OCI-LY3 (cell line): ENCODE data around the gene NENF.

Source experiments
- H2AFZ ChIP-seq: fragments of 200-600, 300-600 bp; shearing (Covaris generic); 2 replicates; pipeline ENCODE4 v1.6.0; 2014; ENCODE audit warnings: antibody characterized with exemption, low read depth, low read length
- H3K27ac ChIP-seq: fragments of 200-600, 300-600 bp; sonication (generic); 2 replicates; pipeline ENCODE4 v1.5.1; 2014; ENCODE audit warnings: mild to moderate bottlenecking, low read length, moderate library complexity, mixed read lengths
- H3K27me3 ChIP-seq: fragments of 200-600, 300-600 bp; sonication (generic); 2 replicates; pipeline ENCODE4 v1.6.1; 2014; ENCODE audit warnings: low read depth, low read length, mixed read lengths
- H3K36me3 ChIP-seq: fragments of 200-600, 300-600 bp; sonication (generic); replicated peaks from 2 replicates; pipeline ENCODE3; 2014; ENCODE audit warnings: low read depth, low read length, mixed read lengths
- H3K4me1 ChIP-seq: fragments of 300-600, 200-600 bp; sonication (generic); 2 replicates; pipeline ENCODE4 v1.6.1; 2014; ENCODE audit warnings: low read length, mixed read lengths
- H3K4me2 ChIP-seq: fragments of 200-600, 300-600 bp; sonication (generic); 2 replicates; pipeline ENCODE4 v1.6.1; 2014; ENCODE audit warnings: low read length, mixed read lengths
- H3K4me3 ChIP-seq: fragments of 300-600, 200-600 bp; sonication (generic); 2 replicates; pipeline ENCODE4 v1.5.1; 2014; ENCODE audit warnings: antibody characterized with exemption, mild to moderate bottlenecking, low read length, moderate library complexity
- H3K79me2 ChIP-seq: fragments of 300-600, 200-600 bp; shearing (Covaris generic); 2 replicates; pipeline ENCODE4 v1.6.1; 2014; ENCODE audit warnings: mild to moderate bottlenecking, low read length, mixed read lengths
- H3K9ac ChIP-seq: fragments of 300-600, 200-600 bp; shearing (Covaris generic); 2 replicates; pipeline ENCODE4 v1.6.0; 2014; ENCODE audit warnings: mild to moderate bottlenecking, low read length, moderate library complexity
- H3K9me3 ChIP-seq: fragments of 200-600, 300-600 bp; shearing (Covaris generic); 2 replicates; pipeline ENCODE4 v1.6.1; 2014; ENCODE audit warnings: low read length, mixed read lengths; ENCODE audit not compliant: insufficient read depth
- H4K20me1 ChIP-seq: fragments of 200-600, 300-600 bp; sonication (generic); 2 replicates; pipeline ENCODE4 v1.6.1; 2016; ENCODE audit warnings: low read length, mixed read lengths; ENCODE audit not compliant: insufficient read depth
- EZH2phosphoT487 ChIP-seq: fragments of 200-600 bp; shearing (Covaris generic); IDR thresholded peaks from 2 replicates; pipeline ENCODE4 v1.6.1; 2018; ENCODE audit warnings: antibody characterized with exemption, mixed run types, low read depth
- TF ChIP-seq, protein P1 (sequence below): fragments of 200-600, 300-600 bp; sonication (generic); IDR thresholded peaks from 2 replicates; pipeline ENCODE4 v1.5.1; 2014; ENCODE audit warnings: antibody characterized with exemption, low read length, low read depth

The NENF gene

DNA sequence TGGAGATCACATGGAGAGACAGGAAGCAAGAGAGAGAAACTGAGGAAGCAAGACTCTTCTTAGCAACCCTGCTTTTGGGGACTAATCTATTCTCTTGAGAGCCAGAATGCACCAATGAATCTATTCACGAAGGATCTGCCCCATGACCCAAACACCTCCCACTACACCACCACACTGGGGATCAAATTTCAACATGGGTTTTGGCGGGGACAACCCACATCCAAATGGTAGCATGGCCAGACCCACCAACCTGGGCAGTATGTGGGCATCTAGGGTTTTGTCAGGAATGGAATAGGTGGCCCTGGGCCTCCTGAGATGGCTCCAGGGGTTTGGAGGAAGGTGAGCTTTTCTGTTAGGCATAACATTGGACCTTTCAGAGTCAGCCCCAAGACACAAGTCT, 33.7 kb downstream of the NENF start:
- no peaks in the 10 kb centered on the region for H3K36me3 ChIP-seq
- peaks cover 16% of the 10 kb centered on the region for H3K4me1 ChIP-seq
- TF ChIP-seq EZH2phosphoT487 = no peak
- TF ChIP-seq, protein P1, sequence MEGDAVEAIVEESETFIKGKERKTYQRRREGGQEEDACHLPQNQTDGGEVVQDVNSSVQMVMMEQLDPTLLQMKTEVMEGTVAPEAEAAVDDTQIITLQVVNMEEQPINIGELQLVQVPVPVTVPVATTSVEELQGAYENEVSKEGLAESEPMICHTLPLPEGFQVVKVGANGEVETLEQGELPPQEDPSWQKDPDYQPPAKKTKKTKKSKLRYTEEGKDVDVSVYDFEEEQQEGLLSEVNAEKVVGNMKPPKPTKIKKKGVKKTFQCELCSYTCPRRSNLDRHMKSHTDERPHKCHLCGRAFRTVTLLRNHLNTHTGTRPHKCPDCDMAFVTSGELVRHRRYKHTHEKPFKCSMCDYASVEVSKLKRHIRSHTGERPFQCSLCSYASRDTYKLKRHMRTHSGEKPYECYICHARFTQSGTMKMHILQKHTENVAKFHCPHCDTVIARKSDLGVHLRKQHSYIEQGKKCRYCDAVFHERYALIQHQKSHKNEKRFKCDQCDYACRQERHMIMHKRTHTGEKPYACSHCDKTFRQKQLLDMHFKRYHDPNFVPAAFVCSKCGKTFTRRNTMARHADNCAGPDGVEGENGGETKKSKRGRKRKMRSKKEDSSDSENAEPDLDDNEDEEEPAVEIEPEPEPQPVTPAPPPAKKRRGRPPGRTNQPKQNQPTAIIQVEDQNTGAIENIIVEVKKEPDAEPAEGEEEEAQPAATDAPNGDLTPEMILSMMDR = no peak
- no peak overlapping the region for H2AFZ ChIP-seq
- no peak overlapping the region for H3K27ac ChIP-seq
- H3K4me3 ChIP-seq = no peak overlapping the region
- H3K79me2 ChIP-seq = no peaks in the 10 kb centered on the region
- H3K9ac ChIP-seq = no peak overlapping the region
- H3K9me3 ChIP-seq = no peaks in the 10 kb centered on the region
- H3K4me2 ChIP-seq = no peak overlapping the region
- no peaks in the 10 kb centered on the region for H3K27me3 ChIP-seq
- H4K20me1 ChIP-seq = no peaks in the 10 kb centered on the region

GRCh38 chr1:212466898-212467650, 34.4 kb downstream of the NENF start:
- no peaks in the 10 kb centered on the region for H4K20me1 ChIP-seq
- H3K9me3 ChIP-seq = no peaks in the 10 kb centered on the region
- H3K4me2 ChIP-seq = peak overlapping the region; percentile 32
- H2AFZ ChIP-seq = peak overlapping the region; percentile 34
- H3K27me3 ChIP-seq = no peaks in the 10 kb centered on the region
- no peak overlapping the region for H3K4me3 ChIP-seq
- no peaks in the 10 kb centered on the region for H3K36me3 ChIP-seq
- peaks cover 16% of the 10 kb centered on the region for H3K4me1 ChIP-seq
- H3K9ac ChIP-seq = no peak overlapping the region
- TF ChIP-seq, protein P1 = no peak
- TF ChIP-seq EZH2phosphoT487 = no peak
- H3K27ac ChIP-seq = no peak overlapping the region
- H3K79me2 ChIP-seq = no peaks in the 10 kb centered on the region

GRCh38 chr1:212467843-212468482, 35.2 kb downstream of the NENF start:
- H3K36me3 ChIP-seq = no peaks in the 10 kb centered on the region
- H3K9ac ChIP-seq = no peak overlapping the region
- no peak overlapping the region for H3K4me3 ChIP-seq
- H3K79me2 ChIP-seq = no peaks in the 10 kb centered on the region
- H4K20me1 ChIP-seq = no peaks in the 10 kb centered on the region
- no peaks in the 10 kb centered on the region for H3K27me3 ChIP-seq
- TF ChIP-seq, protein P1 = no peak
- no peak for TF ChIP-seq EZH2phosphoT487
- peaks cover 16% of the 10 kb centered on the region for H3K4me1 ChIP-seq
- H2AFZ ChIP-seq = peak overlapping the region; percentile 34
- no peak overlapping the region for H3K27ac ChIP-seq
- H3K4me2 ChIP-seq = peak overlapping the region; percentile 32
- H3K9me3 ChIP-seq = no peaks in the 10 kb centered on the region

DNA sequence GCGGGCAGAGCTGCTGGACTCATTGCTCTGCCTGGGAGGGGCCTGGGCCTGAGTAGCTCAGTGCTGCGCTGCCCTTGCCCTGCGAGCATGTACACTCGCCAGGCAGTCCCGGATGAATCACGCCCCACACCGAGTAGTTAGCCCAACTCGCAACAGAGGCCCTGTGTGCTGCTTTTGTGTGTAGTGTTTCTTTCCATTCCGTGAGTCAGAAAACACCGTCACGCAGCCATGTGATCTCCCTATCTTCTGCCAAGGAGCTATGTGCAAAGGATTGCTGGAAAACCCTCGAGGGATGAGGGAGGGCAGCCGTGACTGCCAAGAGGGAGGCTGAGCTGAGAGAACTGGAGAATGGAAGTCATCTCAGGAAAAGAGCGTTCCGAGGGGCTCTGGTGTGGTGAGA, 37.3 kb downstream of the NENF start:
- H3K36me3 ChIP-seq = no peaks in the 10 kb centered on the region
- no peak overlapping the region for H2AFZ ChIP-seq
- no peak overlapping the region for H3K4me3 ChIP-seq
- no peaks in the 10 kb centered on the region for H3K9me3 ChIP-seq
- H4K20me1 ChIP-seq = no peaks in the 10 kb centered on the region
- no peak overlapping the region for H3K27ac ChIP-seq
- no peaks in the 10 kb centered on the region for H3K79me2 ChIP-seq
- TF ChIP-seq, protein P1 = no peak
- no peak for TF ChIP-seq EZH2phosphoT487
- H3K9ac ChIP-seq = no peak overlapping the region
- H3K4me1 ChIP-seq = peaks cover 16% of the 10 kb centered on the region
- H3K4me2 ChIP-seq = no peak overlapping the region
- H3K27me3 ChIP-seq = no peaks in the 10 kb centered on the region
